T follicular helper cell (primary cell): ENCODE measurements around the gene HSPA12A.
"Not testable (repeated sequence)": the region's sequence is repeated elsewhere in the genome, so short reads cannot be mapped to it uniquely, and the experiment has no call there.

Source experiments
- DNase-seq: peaks from one replicate; pipeline ENCODE4 v3.0.0-alpha.2; 2020; ENCODE audit warnings: low read depth

HSPA12A gene

DNA sequence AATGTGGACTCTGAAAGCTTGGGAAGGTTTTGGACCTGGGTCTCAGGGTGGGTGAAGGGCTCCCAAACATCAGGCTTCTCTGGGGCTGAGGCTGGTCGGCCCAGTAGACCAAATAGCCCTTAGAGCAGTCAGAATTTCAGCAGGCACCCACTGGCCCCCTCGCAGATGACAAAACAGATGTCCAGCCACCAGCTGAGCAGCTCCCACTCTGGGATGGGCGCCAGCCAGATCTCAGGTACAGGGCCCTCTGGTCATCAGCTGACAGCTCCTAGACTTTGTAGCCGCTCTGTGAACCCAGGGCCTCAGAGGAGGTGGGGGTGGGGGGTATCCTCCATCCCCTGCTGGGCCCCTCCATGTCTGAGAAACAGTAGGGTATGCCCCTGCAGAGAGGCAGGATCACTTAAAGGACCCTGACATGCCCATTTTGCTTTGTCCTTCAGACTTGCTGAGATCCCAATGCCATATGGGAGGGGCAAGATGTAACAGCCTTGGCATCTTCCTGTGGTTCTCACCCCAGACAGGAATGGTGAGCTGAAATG, 26.5 kb downstream of the HSPA12A start:
- DNase-seq: no peak

GRCh38 chr10:116715341-116715740, 27.0 kb downstream of the HSPA12A start:
- no peak for DNase-seq

DNA sequence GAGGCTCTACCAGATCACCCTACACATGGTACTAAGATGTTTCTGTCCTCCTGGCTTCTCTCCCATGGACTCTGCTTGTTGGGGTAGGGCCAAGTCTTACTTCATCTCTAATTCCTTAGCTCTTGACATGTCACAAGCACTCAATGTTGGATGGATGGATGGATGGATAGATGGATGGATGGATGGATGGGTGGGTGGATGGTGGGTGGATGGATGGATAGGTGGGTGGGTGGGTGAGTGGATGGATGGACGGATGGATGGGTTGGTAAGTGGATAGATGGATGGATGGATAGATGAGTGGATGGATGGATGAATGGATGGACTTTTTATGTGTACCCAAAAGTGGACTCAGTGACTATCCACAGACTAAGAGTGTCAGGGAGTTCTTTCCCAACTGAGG, 28.5 kb downstream of the HSPA12A start:
- DNase-seq: no peak

DNA sequence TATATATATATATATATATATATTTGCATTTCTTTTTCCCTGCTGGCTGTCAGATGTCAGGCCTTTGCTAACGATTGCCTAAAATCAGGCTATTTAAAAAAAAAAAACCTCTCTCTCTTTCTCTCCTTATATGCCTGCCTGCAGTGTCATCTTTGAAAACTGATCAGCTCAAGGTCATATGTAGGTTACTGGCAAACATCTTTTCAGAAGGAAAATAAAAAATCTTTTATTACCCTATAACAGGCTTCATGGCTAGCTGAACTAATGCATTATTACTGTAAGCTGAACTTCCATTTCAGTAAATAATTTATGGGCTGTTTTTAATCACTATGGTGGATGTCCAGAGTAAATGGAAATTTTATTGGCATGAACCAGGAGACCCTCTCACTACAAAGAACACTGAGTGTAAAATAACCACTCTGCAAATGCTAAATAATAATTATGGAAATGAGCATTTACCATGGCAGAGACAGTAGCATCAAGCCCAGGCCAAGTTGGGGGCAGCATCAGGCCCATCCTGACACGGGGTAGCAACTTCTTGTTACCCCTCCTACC, 29.3 kb downstream of the HSPA12A start:
- no peak for DNase-seq

- DNase-seq: no peak
Observed at GRCh38 chr10:116712519-116712918, 29.8 kb downstream of the HSPA12A start.

GRCh38 chr10:116711803-116712202, 30.6 kb downstream of the HSPA12A start:
- not testable (repeated sequence) for DNase-seq

DNA sequence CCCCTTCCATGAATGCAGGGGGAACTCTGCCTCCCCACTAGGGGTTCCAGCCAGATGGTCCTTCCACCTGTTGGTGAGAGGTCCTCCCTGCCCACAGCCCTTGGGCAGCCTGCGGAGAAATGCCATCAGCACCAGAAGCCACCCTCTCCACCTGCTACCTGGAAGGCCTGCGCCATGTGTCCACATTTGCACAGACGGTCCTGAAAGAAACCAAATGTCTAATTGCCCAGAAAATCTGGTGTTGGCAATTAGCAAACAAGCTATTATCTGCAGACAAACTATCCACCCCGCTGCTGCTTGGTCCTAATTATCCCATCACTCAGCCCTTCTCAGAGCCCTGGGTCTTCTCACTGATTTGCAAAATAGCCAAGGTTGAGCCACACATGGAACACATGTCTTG, 32.3 kb downstream of the HSPA12A start:
- DNase-seq: no peak

DNA sequence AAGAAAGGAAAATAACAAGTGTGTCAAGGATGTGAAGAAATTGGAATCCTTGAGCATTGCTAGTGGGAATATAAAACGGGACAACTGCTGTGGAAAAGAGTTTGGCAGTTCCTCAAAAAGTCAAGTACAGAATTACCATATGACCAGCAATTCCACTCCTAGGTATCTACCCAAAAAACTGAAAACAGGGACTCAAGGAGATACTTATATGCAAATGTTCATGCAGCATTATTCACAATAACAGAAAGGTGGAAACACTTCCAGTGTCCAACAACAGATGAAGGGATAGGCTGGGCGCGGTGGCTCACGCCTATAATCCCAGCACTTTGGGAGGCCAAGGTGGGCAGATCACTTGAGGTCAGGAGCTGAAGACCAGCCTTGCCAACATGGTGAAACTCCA, 33.5 kb downstream of the HSPA12A start:
- DNase-seq: no peak

DNA sequence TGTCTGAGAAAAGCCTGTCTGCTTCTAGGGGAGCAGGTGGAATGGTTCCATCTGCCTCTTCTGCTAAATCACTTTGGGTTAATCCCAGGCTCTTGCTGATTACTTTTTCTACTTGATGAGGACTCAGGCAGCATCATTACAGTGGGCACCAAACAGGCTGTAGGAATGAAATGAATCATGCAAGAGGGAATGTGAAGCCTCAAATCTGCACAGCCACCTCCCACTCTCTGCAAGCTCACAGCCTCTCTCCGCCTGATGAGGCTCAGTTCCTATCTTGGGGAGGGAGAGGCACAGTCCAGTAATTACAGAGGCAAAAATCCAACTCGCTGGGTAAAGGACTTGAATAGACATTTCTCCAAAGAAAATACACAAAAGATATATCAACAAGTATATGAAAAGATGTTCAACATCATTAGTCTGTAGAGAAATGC, 34.0 kb downstream of the HSPA12A start:
- DNase-seq: no peak

- no peak for DNase-seq
Observed at GRCh38 chr10:116707981-116708380, 34.4 kb downstream of the HSPA12A start.

GRCh38 chr10:116706281-116706680, 36.1 kb downstream of the HSPA12A start:
- DNase-seq: no peak

GRCh38 chr10:116705498-116705897, 36.9 kb downstream of the HSPA12A start:
- no peak for DNase-seq

- no peak for DNase-seq
Observed at GRCh38 chr10:116704926-116705325, 37.4 kb downstream of the HSPA12A start.

GRCh38 chr10:116702165-116702564, 40.2 kb downstream of the HSPA12A start:
- DNase-seq: no peak

DNA sequence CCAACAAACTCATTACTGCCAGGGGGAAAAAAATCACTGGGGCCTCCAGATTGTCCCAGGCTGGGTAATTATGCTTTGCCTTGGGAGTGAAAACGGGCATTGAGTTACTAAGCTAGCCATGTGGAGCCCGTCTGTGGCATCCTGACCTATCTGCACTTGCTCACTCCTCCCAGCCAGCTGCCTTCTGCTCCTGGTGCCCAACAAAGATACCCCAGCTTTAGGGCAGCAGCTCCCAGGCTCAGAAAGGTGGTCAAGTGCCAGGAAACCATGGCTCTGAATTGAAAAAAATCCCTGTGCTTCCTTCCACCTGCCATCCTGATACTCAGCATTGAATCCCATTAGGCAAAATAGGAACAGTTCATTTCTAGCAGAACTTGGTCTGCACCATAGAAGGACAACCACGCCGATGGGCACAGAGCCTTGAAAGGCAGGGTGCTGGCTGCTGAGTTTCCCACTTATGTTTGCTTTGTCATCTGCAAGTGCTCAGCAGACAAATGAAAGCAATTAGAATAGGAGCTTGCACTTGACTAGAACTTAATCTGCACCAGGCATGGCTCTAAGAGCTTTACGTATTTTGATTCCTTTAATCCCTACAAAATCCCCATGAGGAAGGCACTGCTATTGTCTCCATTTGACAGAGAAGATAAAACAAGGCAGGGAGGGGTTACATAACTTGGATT, 42.8 kb downstream of the HSPA12A start:
- DNase-seq: no peak

DNA sequence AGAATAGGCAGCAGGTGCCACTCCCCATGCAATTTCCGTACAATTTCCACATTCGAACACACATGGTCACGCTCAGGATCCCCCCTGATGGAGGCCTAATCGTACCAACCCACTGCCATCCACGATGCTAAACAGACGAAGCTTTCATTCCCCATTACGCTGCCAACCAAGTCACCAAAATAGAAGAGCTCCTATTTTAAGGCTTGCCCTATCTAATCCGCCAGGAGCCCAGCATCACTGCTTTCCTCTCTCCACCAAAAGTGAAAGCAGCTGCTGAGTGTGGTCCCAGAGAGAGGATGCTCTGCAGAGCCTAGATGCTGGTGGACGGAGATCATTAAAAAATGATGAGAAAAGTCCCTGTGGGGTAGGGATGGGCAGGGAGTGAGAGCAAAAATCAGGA, 43.3 kb downstream of the HSPA12A start:
- no peak for DNase-seq

DNA sequence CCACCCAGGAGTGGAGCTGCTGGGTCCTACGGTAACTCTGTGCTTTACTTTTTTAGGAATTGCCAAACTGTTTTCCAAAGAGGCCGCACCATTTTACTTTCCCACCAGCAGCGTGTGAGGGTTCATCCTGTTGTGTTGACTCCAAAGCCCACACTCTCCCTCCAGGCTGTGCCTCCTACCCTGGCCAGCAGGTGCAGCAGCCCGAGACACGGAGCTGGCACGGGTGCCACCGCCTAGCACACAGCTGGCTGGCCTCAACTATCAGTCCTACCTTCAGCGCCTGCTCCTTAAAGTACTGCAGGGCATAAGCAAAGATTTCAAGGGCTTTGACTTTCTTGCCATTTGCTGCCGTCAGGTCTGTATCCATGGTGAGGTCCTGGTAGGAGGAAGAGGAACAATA, 44.0 kb downstream of the HSPA12A start:
- no peak for DNase-seq

DNA sequence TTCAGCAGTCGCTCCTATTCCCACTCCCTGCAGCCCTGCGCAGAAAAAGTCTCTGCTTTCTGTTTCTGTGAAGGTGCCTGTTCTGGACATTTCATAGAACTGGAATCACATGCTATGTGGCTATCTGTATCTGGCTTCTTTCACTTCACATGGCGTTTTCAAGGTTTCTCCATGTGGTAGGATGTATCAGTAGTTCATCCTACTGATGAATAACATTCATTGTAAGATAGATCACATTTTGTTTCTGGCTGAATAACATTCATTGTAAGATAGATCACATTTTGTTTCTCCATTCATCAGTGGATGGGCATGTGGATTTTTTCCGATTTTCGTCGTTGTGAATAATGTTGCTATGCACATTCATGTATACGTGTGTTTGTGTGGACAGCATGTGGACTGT, 44.5 kb downstream of the HSPA12A start:
- DNase-seq: no peak

GRCh38 chr10:116696919-116697318, 45.4 kb downstream of the HSPA12A start:
- no peak for DNase-seq

GRCh38 chr10:116694927-116695268, 47.5 kb downstream of the HSPA12A start:
- DNase-seq: no peak

DNA sequence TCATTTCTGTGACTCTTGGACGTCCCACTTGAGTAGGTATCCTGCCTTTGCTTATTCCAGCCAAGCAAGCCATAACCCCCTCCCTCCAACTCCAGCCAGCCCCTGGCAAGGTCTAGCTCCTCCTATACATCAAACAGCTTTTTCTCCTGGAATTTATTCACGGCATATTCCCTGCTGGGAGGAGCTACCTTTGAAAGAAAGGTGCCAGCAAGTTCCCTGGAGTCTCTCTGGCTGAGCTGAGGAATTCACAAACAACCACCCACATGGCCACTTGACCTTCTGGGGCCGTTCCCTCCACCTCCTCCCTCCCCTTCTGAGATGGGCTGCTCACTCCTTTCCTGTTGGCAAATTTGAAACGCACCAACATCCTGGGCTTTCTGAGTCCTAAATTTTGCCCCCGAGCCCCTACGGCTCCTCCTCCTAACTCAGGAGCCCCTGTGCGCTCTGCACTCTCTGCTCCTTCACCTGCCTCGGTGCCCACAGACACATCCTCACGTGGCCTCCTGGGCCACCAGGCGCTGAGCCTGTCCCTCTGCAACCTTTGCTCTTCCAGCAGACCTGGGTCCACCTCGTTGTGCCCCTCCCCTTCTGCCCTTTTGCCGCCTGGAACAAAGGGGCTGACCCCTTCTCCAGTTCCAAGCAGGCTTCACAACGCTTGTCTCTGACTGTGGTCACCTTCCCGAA, 48.0 kb downstream of the HSPA12A start:
- no peak for DNase-seq

DNA sequence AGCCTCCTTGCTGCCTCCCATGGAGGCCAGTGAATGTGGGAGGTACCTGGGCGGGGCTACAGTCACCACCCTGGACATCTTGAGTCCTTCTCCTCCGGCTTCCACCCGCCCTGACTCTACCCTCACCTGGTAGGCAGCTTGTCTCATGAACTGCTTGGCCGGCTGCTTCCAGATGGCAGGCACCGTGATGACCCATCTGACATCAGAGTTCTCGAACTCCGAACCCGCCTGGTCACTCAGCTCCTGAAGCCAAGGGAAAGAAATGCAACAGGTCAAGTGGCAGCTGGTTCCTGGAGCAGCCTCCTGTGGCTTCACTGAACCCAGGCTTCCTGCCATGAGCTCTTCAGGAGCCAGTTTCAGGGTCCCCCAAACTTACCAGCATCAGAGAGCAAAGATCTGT, 50.1 kb downstream of the HSPA12A start:
- no peak for DNase-seq

- no peak for DNase-seq
Observed at GRCh38 chr10:116691635-116692034, 50.7 kb downstream of the HSPA12A start.
